ENCODE results near the gene ARL6IP4.

Gene ARL6IP4

DNA sequence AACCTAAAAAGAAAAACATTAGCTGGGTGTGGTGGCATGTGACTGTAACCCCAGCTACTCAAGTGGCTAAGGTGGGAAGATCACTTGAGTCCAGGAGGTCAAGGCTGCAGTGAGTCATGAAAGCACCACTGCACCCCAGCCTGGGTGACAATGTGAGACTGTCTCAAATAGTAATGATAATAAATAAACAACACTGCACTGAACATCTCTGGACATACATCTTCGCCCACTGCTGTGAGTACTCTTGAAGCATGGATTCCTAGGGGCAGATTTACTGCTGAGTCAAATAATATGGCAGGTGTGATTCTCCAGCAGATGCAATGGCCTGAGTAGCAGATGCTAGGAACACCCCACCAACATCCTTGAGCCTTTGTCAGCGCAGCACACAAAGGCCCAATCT is 37.8 kb upstream of the ARL6IP4 start:
- Histone ChIP-seq H3K9me3 (ENCODE audit: insufficient read depth, low read length) (no peaks in the 10 kb centered on the region), H3K4me2 (ENCODE audit: low read depth, low read length, poor library complexity, severe bottlenecking) (no peak overlapping the region), H3K79me2 (ENCODE audit: insufficient read depth, low read length) (no peaks in the 10 kb centered on the region), H3K36me3 (ENCODE audit: low read length) (no peaks in the 10 kb centered on the region), H3K27ac (ENCODE audit: low read depth, low read length) (no peak overlapping the region), H3K9me2 (replicated peaks; ENCODE audit: insufficient read depth, low read length) (no peaks in the 10 kb centered on the region), H3K27me3 (ENCODE audit: low read length) (no peaks in the 10 kb centered on the region), H3K4me3 (ENCODE audit: insufficient read depth, low read length, poor library complexity, severe bottlenecking) (no peak overlapping the region), H4K20me1 (ENCODE audit: low read depth, low read length) (no peaks in the 10 kb centered on the region), H3K9ac (ENCODE audit: low read length) (no peak overlapping the region), H2AFZ (ENCODE audit: low read depth, low read length, severe bottlenecking) (no peak overlapping the region), H3F3A (ENCODE audit: insufficient read depth) (no peaks in the 10 kb centered on the region)
- TF ChIP-seq EZH2phosphoT487 (conservative IDR thresholded peaks at IDR 0.05; ENCODE audit: low read length) = no peak
- TF ChIP-seq, protein P1, sequence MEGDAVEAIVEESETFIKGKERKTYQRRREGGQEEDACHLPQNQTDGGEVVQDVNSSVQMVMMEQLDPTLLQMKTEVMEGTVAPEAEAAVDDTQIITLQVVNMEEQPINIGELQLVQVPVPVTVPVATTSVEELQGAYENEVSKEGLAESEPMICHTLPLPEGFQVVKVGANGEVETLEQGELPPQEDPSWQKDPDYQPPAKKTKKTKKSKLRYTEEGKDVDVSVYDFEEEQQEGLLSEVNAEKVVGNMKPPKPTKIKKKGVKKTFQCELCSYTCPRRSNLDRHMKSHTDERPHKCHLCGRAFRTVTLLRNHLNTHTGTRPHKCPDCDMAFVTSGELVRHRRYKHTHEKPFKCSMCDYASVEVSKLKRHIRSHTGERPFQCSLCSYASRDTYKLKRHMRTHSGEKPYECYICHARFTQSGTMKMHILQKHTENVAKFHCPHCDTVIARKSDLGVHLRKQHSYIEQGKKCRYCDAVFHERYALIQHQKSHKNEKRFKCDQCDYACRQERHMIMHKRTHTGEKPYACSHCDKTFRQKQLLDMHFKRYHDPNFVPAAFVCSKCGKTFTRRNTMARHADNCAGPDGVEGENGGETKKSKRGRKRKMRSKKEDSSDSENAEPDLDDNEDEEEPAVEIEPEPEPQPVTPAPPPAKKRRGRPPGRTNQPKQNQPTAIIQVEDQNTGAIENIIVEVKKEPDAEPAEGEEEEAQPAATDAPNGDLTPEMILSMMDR (IDR thresholded peaks at IDR 0.05; ENCODE audit: insufficient read depth, low read length, poor library complexity, severe bottlenecking) = no peak

DNA sequence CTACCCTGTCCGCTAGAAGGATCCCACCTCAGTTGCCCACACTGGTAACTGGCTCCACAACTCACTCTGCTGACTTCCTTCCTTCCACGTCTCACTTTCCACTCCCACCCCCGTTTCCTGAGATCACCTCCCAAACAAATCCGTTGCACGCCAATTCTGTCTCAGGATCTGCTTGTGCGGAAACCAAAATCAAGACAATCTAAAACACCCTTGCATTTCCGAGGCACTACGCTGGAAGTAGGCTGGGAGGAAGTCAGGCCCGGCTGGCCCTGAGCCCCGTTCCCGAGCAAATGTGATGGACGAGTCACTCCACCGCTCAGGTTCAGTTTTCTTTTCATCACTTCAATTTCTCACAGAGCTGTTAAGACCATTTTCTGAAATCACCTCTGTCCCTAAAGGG is 37.3 kb upstream of the ARL6IP4 start:
- H3K79me2 ChIP-seq (ENCODE audit: insufficient read depth, low read length) = no peaks in the 10 kb centered on the region
- H3K9me3 ChIP-seq (ENCODE audit: insufficient read depth, low read length) = no peaks in the 10 kb centered on the region
- no peaks in the 10 kb centered on the region for H4K20me1 ChIP-seq (ENCODE audit: low read depth, low read length)
- H3K4me3 ChIP-seq (ENCODE audit: insufficient read depth, low read length, poor library complexity, severe bottlenecking) = no peak overlapping the region
- H3K36me3 ChIP-seq (ENCODE audit: low read length) = no peaks in the 10 kb centered on the region
- no peaks in the 10 kb centered on the region for H3K27me3 ChIP-seq (ENCODE audit: low read length)
- no peak overlapping the region for H3K9ac ChIP-seq (ENCODE audit: low read length)
- no peak overlapping the region for H3K27ac ChIP-seq (ENCODE audit: low read depth, low read length)
- no peaks in the 10 kb centered on the region for H3F3A ChIP-seq (ENCODE audit: insufficient read depth)
- no peak for TF ChIP-seq EZH2phosphoT487 (conservative IDR thresholded peaks at IDR 0.05; ENCODE audit: low read length)
- TF ChIP-seq, protein P1 (IDR thresholded peaks at IDR 0.05; ENCODE audit: insufficient read depth, low read length, poor library complexity, severe bottlenecking) = no peak
- H3K4me2 ChIP-seq (ENCODE audit: low read depth, low read length, poor library complexity, severe bottlenecking) = no peak overlapping the region
- H2AFZ ChIP-seq (ENCODE audit: low read depth, low read length, severe bottlenecking) = no peak overlapping the region
- no peaks in the 10 kb centered on the region for H3K9me2 ChIP-seq (replicated peaks; ENCODE audit: insufficient read depth, low read length)

DNA sequence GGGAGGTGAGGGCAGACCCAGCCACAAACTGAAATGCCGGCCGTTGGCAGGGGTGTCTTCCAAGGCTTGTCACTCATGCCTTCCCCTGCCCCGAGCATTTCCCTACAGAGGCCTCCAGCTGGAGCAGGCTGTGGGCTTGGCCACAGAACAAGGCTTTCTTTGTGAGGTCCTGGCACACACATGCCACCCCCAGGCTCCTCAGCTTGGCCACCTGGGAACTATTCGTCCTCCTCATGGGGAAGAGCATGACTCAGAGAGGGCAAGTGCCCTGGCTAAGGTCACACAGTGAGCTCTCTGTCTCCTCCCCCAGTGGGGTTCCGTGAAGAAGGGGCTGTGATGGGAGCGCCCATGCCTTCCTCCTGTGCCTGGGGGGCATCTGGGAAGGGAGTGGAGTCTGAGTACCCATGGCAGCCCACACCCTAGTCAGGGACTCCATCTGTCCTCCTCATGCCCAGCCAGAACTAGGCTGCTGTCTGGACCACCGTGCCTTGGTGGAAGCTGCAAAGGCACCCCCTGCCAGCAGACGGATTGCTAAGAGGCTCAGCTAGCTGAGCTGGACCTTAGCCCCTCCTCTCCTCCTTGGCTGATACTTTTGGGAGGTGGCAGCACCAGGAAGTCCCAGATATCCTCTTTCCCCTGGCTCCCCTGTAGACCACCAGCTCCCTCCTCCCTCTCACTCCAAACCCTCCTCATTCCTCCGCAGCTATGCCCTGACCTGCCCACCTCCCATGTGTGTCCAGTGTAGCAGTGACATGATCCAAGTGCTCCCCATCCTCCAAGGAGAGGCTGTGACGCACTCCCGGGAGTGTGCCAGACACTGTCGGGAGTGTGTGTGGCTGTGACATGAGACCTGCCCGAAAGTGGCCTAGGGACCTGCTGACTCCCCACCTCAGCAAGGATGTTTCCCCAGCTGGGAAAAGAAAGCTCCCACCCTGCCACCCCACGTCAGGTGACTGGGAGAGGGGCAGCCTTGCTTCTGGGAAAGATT is 35.6 kb upstream of the ARL6IP4 start:
- H4K20me1 ChIP-seq (ENCODE audit: low read depth, low read length) = no peaks in the 10 kb centered on the region
- TF ChIP-seq, protein P1 (IDR thresholded peaks at IDR 0.05; ENCODE audit: insufficient read depth, low read length, poor library complexity, severe bottlenecking) = no peak
- no peak for TF ChIP-seq EZH2phosphoT487 (conservative IDR thresholded peaks at IDR 0.05; ENCODE audit: low read length)
- no peaks in the 10 kb centered on the region for H3K36me3 ChIP-seq (ENCODE audit: low read length)
- no peak overlapping the region for H3K9ac ChIP-seq (ENCODE audit: low read length)
- H3K4me3 ChIP-seq (ENCODE audit: insufficient read depth, low read length, poor library complexity, severe bottlenecking) = no peak overlapping the region
- H2AFZ ChIP-seq (ENCODE audit: low read depth, low read length, severe bottlenecking) = no peak overlapping the region
- H3K27me3 ChIP-seq (ENCODE audit: low read length) = no peaks in the 10 kb centered on the region
- H3F3A ChIP-seq (ENCODE audit: insufficient read depth) = no peaks in the 10 kb centered on the region
- no peaks in the 10 kb centered on the region for H3K9me3 ChIP-seq (ENCODE audit: insufficient read depth, low read length)
- no peak overlapping the region for H3K4me2 ChIP-seq (ENCODE audit: low read depth, low read length, poor library complexity, severe bottlenecking)
- H3K27ac ChIP-seq (ENCODE audit: low read depth, low read length) = no peak overlapping the region
- H3K79me2 ChIP-seq (ENCODE audit: insufficient read depth, low read length) = no peaks in the 10 kb centered on the region
- no peaks in the 10 kb centered on the region for H3K9me2 ChIP-seq (replicated peaks; ENCODE audit: insufficient read depth, low read length)
